Stomach smooth muscle (tissue), 2 donors: ENCODE results near the gene ZFHX3.

Experiments used
- H3K27ac ChIP-seq: one replicate; pipeline ENCODE4 v1.7.0; 2013; ENCODE audit warnings: mild to moderate bottlenecking, low read length, inconsistent platforms
- H3K27me3 ChIP-seq, 2 donors: one replicate each; pipeline ENCODE4 v1.7.0; 2013; ENCODE audit warnings: low read length in 2 of 2; ENCODE audit not compliant: insufficient read depth in 2 of 2, control insufficient read depth in 1 of 2
- H3K36me3 ChIP-seq, 2 donors: one replicate each; pipeline ENCODE4 v1.7.0; 2013; ENCODE audit warnings: low read length in 2 of 2; ENCODE audit not compliant: control insufficient read depth in 2 of 2, insufficient read depth in 2 of 2
- H3K4me1 ChIP-seq: one replicate; pipeline ENCODE4 v1.7.0; 2013; ENCODE audit warnings: low read length; ENCODE audit not compliant: control insufficient read depth, insufficient read depth
- H3K4me3 ChIP-seq, 2 donors: one replicate each; pipeline ENCODE4 v1.7.0; 2013; ENCODE audit warnings: low read length in 2 of 2
- H3K9ac ChIP-seq, 2 donors: one replicate each; pipeline ENCODE4 v1.7.0; 2013; ENCODE audit warnings: low read length in 2 of 2, mild to moderate bottlenecking in 1 of 2
- H3K9me3 ChIP-seq, 2 donors: one replicate each; pipeline ENCODE4 v1.7.0; 2013; ENCODE audit warnings: low read length in 2 of 2; ENCODE audit not compliant: control insufficient read depth in 2 of 2
- donor health status: healthy.
- donor health status: Pancreatic carcinoma.

ZFHX3 gene

DNA sequence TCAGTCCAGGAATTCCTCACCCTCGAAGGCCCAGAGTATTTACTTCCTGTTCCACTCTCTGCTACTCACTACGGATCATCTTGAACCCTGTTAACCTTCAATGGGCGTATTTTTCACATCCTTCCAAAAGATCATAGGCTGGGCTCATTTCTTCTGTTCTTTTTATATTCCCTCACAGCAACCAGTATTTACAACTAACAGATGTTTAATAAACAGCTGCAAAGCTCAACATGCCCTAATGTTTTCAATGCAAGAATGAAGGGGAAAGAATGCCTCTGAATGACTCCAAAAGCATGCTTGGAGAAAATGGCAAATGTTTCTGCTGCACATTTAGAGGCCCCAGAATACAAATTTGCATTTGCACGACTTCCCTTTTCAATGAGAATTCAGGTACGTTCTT, 174.9 kb downstream of the ZFHX3 start:
- H3K9ac ChIP-seq = no peak overlapping the region
- no peak overlapping the region for H3K4me3 ChIP-seq
- no peaks in the 10 kb centered on the region for H3K9me3 ChIP-seq
- peaks cover 2% of the 10 kb centered on the region for H3K4me1 ChIP-seq
- H3K36me3 ChIP-seq = no peaks in the 10 kb centered on the region
- H3K27ac ChIP-seq = no peak overlapping the region
- no peaks in the 10 kb centered on the region for H3K27me3 ChIP-seq

DNA sequence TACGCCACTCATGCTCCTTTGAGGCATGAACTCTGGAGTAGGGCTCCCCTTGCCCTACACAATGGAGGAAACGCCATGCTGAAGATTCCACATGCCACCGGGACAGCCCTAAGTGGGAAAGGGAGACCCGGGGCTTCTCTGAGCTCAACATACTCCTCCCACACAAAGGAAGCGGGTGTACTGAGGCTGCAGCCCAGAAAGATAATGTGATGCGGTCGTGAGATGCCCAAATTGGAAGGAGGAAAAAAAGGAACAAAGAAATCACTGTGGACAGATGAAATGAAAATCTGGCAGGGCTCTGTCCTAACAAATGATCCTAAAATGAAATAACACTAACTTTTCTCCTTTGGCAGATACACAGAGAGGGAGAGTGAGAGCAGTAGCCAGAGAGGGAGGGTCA, 182.1 kb downstream of the ZFHX3 start:
- Histone ChIP-seq H3K9ac (no peak overlapping the region), H3K27ac (no peak overlapping the region), H3K4me1 (no peaks in the 10 kb centered on the region), H3K9me3 (no peaks in the 10 kb centered on the region), H3K36me3 (peaks cover 0 to 5% of the 10 kb centered on the region in 2 donors), H3K27me3 (no peaks in the 10 kb centered on the region), H3K4me3 (no peak overlapping the region)

DNA sequence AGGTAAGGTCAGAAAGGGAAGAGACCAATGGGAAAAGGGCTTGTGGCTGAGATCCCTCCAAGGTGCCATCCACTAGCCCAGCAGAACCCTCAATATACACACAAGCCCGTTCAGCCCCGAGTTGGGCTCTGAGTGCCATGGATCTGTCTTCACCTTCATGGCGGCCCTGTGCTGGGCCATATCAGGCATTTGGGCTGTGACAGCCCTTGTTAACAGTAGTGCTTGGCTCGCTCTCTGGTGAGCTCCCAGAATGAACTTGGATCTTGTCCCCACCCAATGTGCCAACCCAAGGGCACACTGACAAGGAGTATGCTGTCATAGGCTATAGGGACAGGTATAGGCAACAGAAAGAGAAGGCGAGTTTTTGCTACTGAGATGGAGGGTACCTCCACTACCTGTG, 182.7 kb downstream of the ZFHX3 start:
- H3K27me3 ChIP-seq = no peaks in the 10 kb centered on the region
- no peaks in the 10 kb centered on the region for H3K9me3 ChIP-seq
- no peak overlapping the region for H3K9ac ChIP-seq
- H3K4me1 ChIP-seq = no peaks in the 10 kb centered on the region
- peaks cover 0 to 5% of the 10 kb centered on the region in 2 donors for H3K36me3 ChIP-seq
- no peak overlapping the region for H3K4me3 ChIP-seq
- H3K27ac ChIP-seq = no peak overlapping the region

DNA sequence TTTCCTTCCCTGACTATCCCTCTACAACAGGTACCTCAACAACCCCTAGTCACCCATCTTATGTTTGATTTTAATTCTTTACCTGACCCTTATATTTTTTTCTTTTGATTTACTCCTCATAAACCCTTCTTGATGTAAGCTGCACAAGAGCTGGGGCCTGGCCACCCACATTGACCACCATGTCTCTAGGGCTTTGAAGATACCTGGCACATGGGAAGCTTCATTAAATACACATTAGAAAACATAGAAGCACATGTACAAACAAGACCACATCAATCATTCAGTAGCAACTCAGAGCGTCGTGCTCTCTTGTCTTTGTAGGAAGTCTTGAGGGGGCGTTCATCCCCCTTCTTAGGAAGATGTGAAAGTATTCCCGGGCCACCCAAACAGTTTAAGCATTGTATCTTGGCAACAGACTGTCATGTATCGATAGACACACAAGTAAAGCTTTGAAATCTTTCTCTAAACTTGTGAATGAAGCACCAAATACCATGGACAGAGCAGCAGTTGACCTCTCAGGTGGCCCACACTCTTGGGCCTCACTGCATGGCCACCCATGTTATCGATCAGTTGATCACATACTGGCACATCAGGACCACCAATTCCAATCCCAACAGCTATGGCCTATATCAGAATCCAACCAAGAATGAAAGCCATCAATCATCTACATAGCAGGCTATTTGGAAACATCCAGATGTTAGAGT, 183.6 kb downstream of the ZFHX3 start:
- H3K4me3 ChIP-seq = no peak overlapping the region
- H3K27ac ChIP-seq = no peak overlapping the region
- no peaks in the 10 kb centered on the region for H3K27me3 ChIP-seq
- no peaks in the 10 kb centered on the region for H3K9me3 ChIP-seq
- H3K4me1 ChIP-seq = peaks cover 3% of the 10 kb centered on the region
- no peak overlapping the region for H3K9ac ChIP-seq
- H3K36me3 ChIP-seq = peaks cover 0 to 5% of the 10 kb centered on the region in 2 donors

DNA sequence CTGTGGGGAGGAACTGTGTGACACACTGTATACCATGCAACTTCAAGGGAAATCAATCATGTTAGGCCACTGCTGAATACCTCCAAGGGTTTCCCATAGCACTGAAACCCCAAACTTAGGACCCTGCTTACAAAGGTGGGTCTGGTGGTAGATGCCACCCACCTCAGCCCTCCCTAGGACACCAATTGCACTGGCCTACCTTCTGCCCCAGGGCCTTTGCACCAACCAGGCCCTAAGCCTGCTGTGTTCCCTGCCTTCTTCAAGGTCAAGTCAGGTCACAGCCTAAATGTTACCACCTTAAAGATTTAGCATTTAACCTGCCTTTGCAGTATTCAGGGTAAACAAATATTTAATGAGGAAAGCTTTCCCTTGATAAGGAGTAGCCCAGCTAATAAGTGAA, 185.8 kb downstream of the ZFHX3 start:
- Histone ChIP-seq H3K27ac (no peak overlapping the region), H3K36me3 (peaks cover 0 to 5% of the 10 kb centered on the region in 2 donors), H3K4me1 (peaks cover 21% of the 10 kb centered on the region), H3K9me3 (no peaks in the 10 kb centered on the region), H3K4me3 (no peak overlapping the region), H3K27me3 (no peaks in the 10 kb centered on the region), H3K9ac (no peak overlapping the region)

GRCh38 chr16:72860726-72861562, 187.0 kb downstream of the ZFHX3 start:
- Histone ChIP-seq H3K27me3 (no peaks in the 10 kb centered on the region), H3K9me3 (no peaks in the 10 kb centered on the region), H3K27ac (no peak overlapping the region), H3K36me3 (peaks cover 0 to 5% of the 10 kb centered on the region in 2 donors), H3K4me3 (no peak overlapping the region), H3K4me1 (peaks cover 23% of the 10 kb centered on the region), H3K9ac (no peak overlapping the region)

DNA sequence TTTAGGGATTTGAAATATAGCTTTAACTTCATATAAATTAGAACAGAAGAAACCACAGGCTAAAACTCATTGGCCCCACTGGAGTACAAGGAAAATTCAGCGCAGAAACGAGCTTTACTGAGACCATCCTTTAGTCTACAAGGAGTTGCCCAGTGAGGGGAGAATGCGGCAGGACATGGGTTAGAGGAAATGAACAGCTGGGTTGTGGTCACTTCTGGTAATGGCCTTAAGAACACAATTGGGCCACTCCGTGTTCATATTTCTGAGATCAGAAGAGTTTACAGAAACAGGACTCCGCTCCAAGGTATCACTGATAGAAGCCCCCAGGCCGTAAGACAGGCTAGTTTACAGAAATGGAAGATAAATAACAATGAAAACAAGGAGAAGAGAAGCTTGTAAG, 188.3 kb downstream of the ZFHX3 start:
- Histone ChIP-seq H3K9ac (no peak overlapping the region), H3K27ac (peak overlapping the region; percentile 89), H3K4me1 (peaks cover 23% of the 10 kb centered on the region), H3K9me3 (no peaks in the 10 kb centered on the region), H3K36me3 (no peaks in the 10 kb centered on the region), H3K27me3 (no peaks in the 10 kb centered on the region), H3K4me3 (no peak overlapping the region)

DNA sequence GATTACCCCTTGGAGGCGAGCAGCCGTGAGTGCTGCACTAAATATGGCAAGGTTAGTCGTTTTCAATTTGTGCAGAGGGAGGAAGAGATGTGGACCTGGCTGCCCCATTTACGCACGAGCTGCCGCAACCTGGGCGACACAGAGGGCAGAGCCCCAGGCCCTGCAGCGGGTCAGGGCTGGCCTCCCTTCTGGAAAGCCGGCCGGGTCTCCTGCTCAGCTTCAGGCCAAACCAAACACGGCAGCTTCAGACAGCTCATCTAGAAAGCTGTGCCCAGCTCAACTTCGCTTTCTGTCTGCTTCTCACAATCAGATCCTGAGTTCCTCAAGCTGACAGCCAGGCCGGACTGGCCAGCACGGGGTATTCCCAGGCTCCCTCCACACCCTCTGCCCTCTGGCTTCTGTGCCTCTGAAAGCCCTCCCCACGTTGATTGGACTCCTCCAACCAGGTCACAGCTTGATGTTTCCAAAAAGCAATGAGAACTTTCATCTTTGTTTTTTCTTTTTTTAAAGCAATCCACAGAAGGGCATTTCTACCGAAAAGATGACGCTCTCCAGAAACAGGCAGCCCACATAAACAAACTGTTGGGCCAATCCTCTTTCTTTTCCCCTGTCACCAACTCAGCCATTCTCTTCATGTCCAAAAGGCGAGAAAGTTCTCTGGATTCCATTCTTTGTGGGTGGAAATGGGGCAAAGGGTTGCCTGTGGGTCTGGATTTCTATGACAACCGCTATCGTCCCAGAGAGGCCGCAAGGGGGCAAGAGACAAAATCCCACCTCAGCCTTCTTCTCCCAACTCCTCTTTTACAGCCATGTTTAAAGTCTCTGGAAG, 189.0 kb downstream of the ZFHX3 start:
- Histone ChIP-seq H3K27ac (peak overlapping the region; percentile 89), H3K36me3 (no peaks in the 10 kb centered on the region), H3K9ac (peak overlapping the region; percentile 21 to 51), H3K27me3 (no peaks in the 10 kb centered on the region), H3K9me3 (no peaks in the 10 kb centered on the region), H3K4me3 (peak overlapping the region; percentile 44 to 56), H3K4me1 (peaks cover 23% of the 10 kb centered on the region)

DNA sequence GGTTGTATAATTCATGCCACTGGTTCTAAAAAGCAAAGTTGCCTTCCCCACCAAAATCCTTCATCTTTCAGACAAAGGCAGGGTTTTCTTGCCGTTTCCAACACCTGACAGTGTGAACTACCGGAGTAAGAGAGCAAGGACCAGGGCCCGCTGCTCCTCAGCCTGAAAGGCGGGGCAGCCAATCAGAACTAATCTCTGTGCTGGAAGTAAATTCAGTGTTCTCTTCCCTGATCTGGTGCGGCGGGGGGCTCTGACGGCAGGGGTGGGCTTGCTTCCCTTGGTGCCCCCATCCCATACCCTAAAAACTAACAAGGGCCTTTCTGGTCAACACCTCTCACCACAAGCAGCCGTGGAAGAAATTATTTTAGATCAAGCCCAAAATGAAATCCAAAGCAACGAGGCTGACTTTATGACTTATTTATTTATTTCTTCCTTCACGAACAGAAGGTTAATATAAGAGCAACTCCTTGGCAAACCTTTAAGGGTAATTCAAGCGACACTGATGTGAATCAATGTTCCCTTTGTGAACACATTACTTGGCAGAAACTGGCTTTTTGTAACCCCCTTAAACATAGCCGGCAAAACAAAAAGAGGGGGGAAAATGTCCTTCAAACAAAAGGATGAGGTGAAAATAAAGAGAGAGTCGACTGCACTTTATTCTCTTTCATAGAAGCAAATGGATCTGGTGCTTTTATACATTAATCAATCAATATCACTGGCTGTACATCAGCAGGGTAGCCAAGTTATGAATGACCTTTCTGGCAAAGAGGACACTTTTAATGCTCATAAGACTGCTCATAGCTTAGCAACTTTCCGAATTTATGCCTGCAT, 189.9 kb downstream of the ZFHX3 start:
- H3K9ac ChIP-seq = peak overlapping the region; percentile 37 to 51
- no peaks in the 10 kb centered on the region for H3K9me3 ChIP-seq
- peak overlapping the region; percentile 44 to 56 for H3K4me3 ChIP-seq
- peaks cover 23% of the 10 kb centered on the region for H3K4me1 ChIP-seq
- H3K36me3 ChIP-seq = no peaks in the 10 kb centered on the region
- peak overlapping the region; percentile 89 for H3K27ac ChIP-seq
- H3K27me3 ChIP-seq = no peaks in the 10 kb centered on the region

DNA sequence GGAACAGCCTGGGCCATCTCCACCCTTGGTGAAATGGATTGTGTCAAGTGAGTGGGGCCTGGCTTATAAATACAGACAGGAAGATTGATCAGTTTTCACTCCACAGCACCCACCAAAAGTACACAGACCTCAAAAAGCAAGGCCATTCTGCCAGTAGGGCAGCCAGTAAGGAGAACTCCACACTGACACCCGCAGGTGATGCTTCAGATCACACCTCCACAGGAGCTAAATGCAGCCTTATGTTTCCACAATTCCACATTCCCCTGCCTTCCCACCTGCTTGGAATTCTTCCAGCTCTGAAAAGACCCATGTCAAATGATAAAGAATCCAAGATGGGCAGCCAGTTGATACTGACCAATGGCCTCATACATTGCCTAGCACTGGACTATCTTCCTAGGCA, 191.1 kb downstream of the ZFHX3 start:
- no peak overlapping the region for H3K9ac ChIP-seq
- no peaks in the 10 kb centered on the region for H3K27me3 ChIP-seq
- no peaks in the 10 kb centered on the region for H3K36me3 ChIP-seq
- H3K9me3 ChIP-seq = no peaks in the 10 kb centered on the region
- H3K4me1 ChIP-seq = peaks cover 23% of the 10 kb centered on the region
- H3K27ac ChIP-seq = peak overlapping the region; percentile 11
- no peak overlapping the region for H3K4me3 ChIP-seq
